ENCODE results near the gene CACNA1D. TPM values are rescaled to one million over a fixed set of nuclear protein-coding genes. Genes with fewer than 3 reads are reported as not detected.

The CACNA1D gene
- total and polyA plus RNA-seq, 2 donors: 0.57 to 0.66 TPM

GRCh38 chr3:53513556-53514190, 19.3 kb downstream of the CACNA1D start:
- no peak overlapping the region for H3K4me3 ChIP-seq (ENCODE audit: low read length in 2 of 2)
- DNase-seq (ENCODE audit: low read depth in 6 of 9, low spot score in 9 of 9): no peak
- no peaks in the 10 kb centered on the region for H3K9me3 ChIP-seq (ENCODE audit: control insufficient read depth in 2 of 2, insufficient read depth in 1 of 2, low read length in 1 of 2)
- H3K27ac ChIP-seq (ENCODE audit: low read depth in 1 of 2, low read length in 1 of 2): no peak overlapping the region
- H3K36me3 ChIP-seq (ENCODE audit: control insufficient read depth in 2 of 2, insufficient read depth in 2 of 2, low read length in 1 of 2): no peaks in the 10 kb centered on the region
- 97% methylated on average over 7 of the region's 7 CpGs for WGBS
- peaks cover 0 to 11% of the 10 kb centered on the region in 2 donors for H3K27me3 ChIP-seq (ENCODE audit: control insufficient read depth in 2 of 2, insufficient read depth in 1 of 2, low read length in 1 of 2)
- no peaks in the 10 kb centered on the region for H3K4me1 ChIP-seq (ENCODE audit: control insufficient read depth in 2 of 2, insufficient read depth in 2 of 2, low read length in 2 of 2)

GRCh38 chr3:53516339-53516738, 21.9 kb downstream of the CACNA1D start:
- Histone ChIP-seq H3K27me3 (ENCODE audit: control insufficient read depth in 2 of 2, insufficient read depth in 1 of 2, low read length in 1 of 2) (peaks cover 0 to under 1% of the 10 kb centered on the region in 2 donors), H3K4me1 (ENCODE audit: control insufficient read depth in 2 of 2, insufficient read depth in 2 of 2, low read length in 2 of 2) (no peaks in the 10 kb centered on the region), H3K27ac (ENCODE audit: low read depth in 1 of 2, low read length in 1 of 2) (no peak overlapping the region), H3K36me3 (ENCODE audit: control insufficient read depth in 2 of 2, insufficient read depth in 2 of 2, low read length in 1 of 2) (no peaks in the 10 kb centered on the region), H3K4me3 (ENCODE audit: low read length in 2 of 2) (no peak overlapping the region), H3K9me3 (ENCODE audit: control insufficient read depth in 2 of 2, insufficient read depth in 1 of 2, low read length in 1 of 2) (no peaks in the 10 kb centered on the region)
- WGBS: 91% methylated on average over 5 of the region's 5 CpGs
- DNase-seq (ENCODE audit: low read depth in 6 of 9, low spot score in 9 of 9): no peak

GRCh38 chr3:53518495-53518981, 24.1 kb downstream of the CACNA1D start:
- no peaks in the 10 kb centered on the region for H3K27me3 ChIP-seq (ENCODE audit: control insufficient read depth in 2 of 2, insufficient read depth in 1 of 2, low read length in 1 of 2)
- 91% methylated on average over 6 of the region's 6 CpGs for WGBS
- no peak for DNase-seq (ENCODE audit: low read depth in 6 of 9, low spot score in 9 of 9)

GRCh38 chr3:53519065-53519709, 24.8 kb downstream of the CACNA1D start:
- DNase-seq (ENCODE audit: low read depth in 6 of 9, low spot score in 9 of 9): no peak
- WGBS: 80% methylated on average over 6 of the region's 6 CpGs
- Histone ChIP-seq H3K27me3 (ENCODE audit: control insufficient read depth in 2 of 2, insufficient read depth in 1 of 2, low read length in 1 of 2) (no peaks in the 10 kb centered on the region), H3K9me3 (ENCODE audit: control insufficient read depth in 2 of 2, insufficient read depth in 1 of 2, low read length in 1 of 2) (no peaks in the 10 kb centered on the region), H3K4me1 (ENCODE audit: control insufficient read depth in 2 of 2, insufficient read depth in 2 of 2, low read length in 2 of 2) (no peaks in the 10 kb centered on the region), H3K36me3 (ENCODE audit: control insufficient read depth in 2 of 2, insufficient read depth in 2 of 2, low read length in 1 of 2) (no peaks in the 10 kb centered on the region), H3K27ac (ENCODE audit: low read depth in 1 of 2, low read length in 1 of 2) (no peak overlapping the region), H3K4me3 (ENCODE audit: low read length in 2 of 2) (no peak overlapping the region)

More at GRCh38 chr3:53518495-53518981, 24.1 kb downstream of the CACNA1D start:
- Histone ChIP-seq H3K4me1 (ENCODE audit: control insufficient read depth in 2 of 2, insufficient read depth in 2 of 2, low read length in 2 of 2) (no peaks in the 10 kb centered on the region), H3K4me3 (ENCODE audit: low read length in 2 of 2) (no peak overlapping the region), H3K36me3 (ENCODE audit: control insufficient read depth in 2 of 2, insufficient read depth in 2 of 2, low read length in 1 of 2) (no peaks in the 10 kb centered on the region), H3K9me3 (ENCODE audit: control insufficient read depth in 2 of 2, insufficient read depth in 1 of 2, low read length in 1 of 2) (no peaks in the 10 kb centered on the region), H3K27ac (ENCODE audit: low read depth in 1 of 2, low read length in 1 of 2) (no peak overlapping the region)

- no peak overlapping the region for H3K27ac ChIP-seq (ENCODE audit: low read depth in 1 of 2, low read length in 1 of 2)
- H3K36me3 ChIP-seq (ENCODE audit: control insufficient read depth in 2 of 2, insufficient read depth in 2 of 2, low read length in 1 of 2): no peaks in the 10 kb centered on the region
- no peak for DNase-seq (ENCODE audit: low read depth in 6 of 9, low spot score in 9 of 9)
- no peaks in the 10 kb centered on the region for H3K4me1 ChIP-seq (ENCODE audit: control insufficient read depth in 2 of 2, insufficient read depth in 2 of 2, low read length in 2 of 2)
- H3K4me3 ChIP-seq (ENCODE audit: low read length in 2 of 2): no peak overlapping the region
- no peaks in the 10 kb centered on the region for H3K9me3 ChIP-seq (ENCODE audit: control insufficient read depth in 2 of 2, insufficient read depth in 1 of 2, low read length in 1 of 2)
- H3K27me3 ChIP-seq (ENCODE audit: control insufficient read depth in 2 of 2, insufficient read depth in 1 of 2, low read length in 1 of 2): peaks cover 0 to 2% of the 10 kb centered on the region in 2 donors
- WGBS: 89% methylated on average over 3 of the region's 3 CpGs
These were observed 28.9 kb downstream of the CACNA1D start for GRCh38 chr3:53523346-53523745.

- Histone ChIP-seq H3K36me3 (ENCODE audit: control insufficient read depth in 2 of 2, insufficient read depth in 2 of 2, low read length in 1 of 2) (no peaks in the 10 kb centered on the region), H3K4me1 (ENCODE audit: control insufficient read depth in 2 of 2, insufficient read depth in 2 of 2, low read length in 2 of 2) (no peaks in the 10 kb centered on the region), H3K9me3 (ENCODE audit: control insufficient read depth in 2 of 2, insufficient read depth in 1 of 2, low read length in 1 of 2) (no peaks in the 10 kb centered on the region), H3K27me3 (ENCODE audit: control insufficient read depth in 2 of 2, insufficient read depth in 1 of 2, low read length in 1 of 2) (peaks cover 0 to 2% of the 10 kb centered on the region in 2 donors), H3K27ac (ENCODE audit: low read depth in 1 of 2, low read length in 1 of 2) (no peak overlapping the region), H3K4me3 (ENCODE audit: low read length in 2 of 2) (no peak overlapping the region)
- WGBS: 100% methylated on average over 1 of the region's 1 CpG
- DNase-seq (ENCODE audit: low read depth in 6 of 9, low spot score in 9 of 9): no peak
These were observed 30.2 kb downstream of the CACNA1D start for GRCh38 chr3:53524566-53524965.

- 93% methylated on average over 14 of the region's 14 CpGs for WGBS
- Histone ChIP-seq H3K4me1 (ENCODE audit: control insufficient read depth in 2 of 2, insufficient read depth in 2 of 2, low read length in 2 of 2) (no peaks in the 10 kb centered on the region), H3K36me3 (ENCODE audit: control insufficient read depth in 2 of 2, insufficient read depth in 2 of 2, low read length in 1 of 2) (no peaks in the 10 kb centered on the region), H3K27me3 (ENCODE audit: control insufficient read depth in 2 of 2, insufficient read depth in 1 of 2, low read length in 1 of 2) (peaks cover 0 to 2% of the 10 kb centered on the region in 2 donors), H3K4me3 (ENCODE audit: low read length in 2 of 2) (no peak overlapping the region), H3K9me3 (ENCODE audit: control insufficient read depth in 2 of 2, insufficient read depth in 1 of 2, low read length in 1 of 2) (no peaks in the 10 kb centered on the region), H3K27ac (ENCODE audit: low read depth in 1 of 2, low read length in 1 of 2) (no peak overlapping the region)
- no peak for DNase-seq (ENCODE audit: low read depth in 6 of 9, low spot score in 9 of 9)
These were observed 31.6 kb downstream of the CACNA1D start for GRCh38 chr3:53525765-53526703.

GRCh38 chr3:53526704-53527055, 32.3 kb downstream of the CACNA1D start:
- no peak for DNase-seq (ENCODE audit: low read depth in 6 of 9, low spot score in 9 of 9)
- no peaks in the 10 kb centered on the region for H3K9me3 ChIP-seq (ENCODE audit: control insufficient read depth in 2 of 2, insufficient read depth in 1 of 2, low read length in 1 of 2)
- 97% methylated on average over 4 of the region's 4 CpGs for WGBS
- no peaks in the 10 kb centered on the region for H3K36me3 ChIP-seq (ENCODE audit: control insufficient read depth in 2 of 2, insufficient read depth in 2 of 2, low read length in 1 of 2)
- no peaks in the 10 kb centered on the region for H3K4me1 ChIP-seq (ENCODE audit: control insufficient read depth in 2 of 2, insufficient read depth in 2 of 2, low read length in 2 of 2)
- H3K4me3 ChIP-seq (ENCODE audit: low read length in 2 of 2): no peak overlapping the region
- H3K27me3 ChIP-seq (ENCODE audit: control insufficient read depth in 2 of 2, insufficient read depth in 1 of 2, low read length in 1 of 2): peaks cover 0 to 2% of the 10 kb centered on the region in 2 donors
- no peak overlapping the region for H3K27ac ChIP-seq (ENCODE audit: low read depth in 1 of 2, low read length in 1 of 2)

- Histone ChIP-seq H3K4me1 (ENCODE audit: control insufficient read depth in 2 of 2, insufficient read depth in 2 of 2, low read length in 2 of 2) (no peaks in the 10 kb centered on the region), H3K27ac (ENCODE audit: low read depth in 1 of 2, low read length in 1 of 2) (no peak overlapping the region), H3K9me3 (ENCODE audit: control insufficient read depth in 2 of 2, insufficient read depth in 1 of 2, low read length in 1 of 2) (no peaks in the 10 kb centered on the region), H3K27me3 (ENCODE audit: control insufficient read depth in 2 of 2, insufficient read depth in 1 of 2, low read length in 1 of 2) (peaks cover 2 to 4% of the 10 kb centered on the region in 2 donors), H3K36me3 (ENCODE audit: control insufficient read depth in 2 of 2, insufficient read depth in 2 of 2, low read length in 1 of 2) (no peaks in the 10 kb centered on the region), H3K4me3 (ENCODE audit: low read length in 2 of 2) (no peak overlapping the region)
- 90% methylated on average over 4 of the region's 4 CpGs for WGBS
- no peak for DNase-seq (ENCODE audit: low read depth in 6 of 9, low spot score in 9 of 9)
These were observed 35.8 kb downstream of the CACNA1D start for GRCh38 chr3:53530205-53530604.
